ENCODE data around the gene ASAH2.
"Not testable (repeated sequence)": the region's sequence is repeated elsewhere in the genome, so short reads cannot be mapped to it uniquely, and the experiment has no call there.

The ASAH2 gene

DNA sequence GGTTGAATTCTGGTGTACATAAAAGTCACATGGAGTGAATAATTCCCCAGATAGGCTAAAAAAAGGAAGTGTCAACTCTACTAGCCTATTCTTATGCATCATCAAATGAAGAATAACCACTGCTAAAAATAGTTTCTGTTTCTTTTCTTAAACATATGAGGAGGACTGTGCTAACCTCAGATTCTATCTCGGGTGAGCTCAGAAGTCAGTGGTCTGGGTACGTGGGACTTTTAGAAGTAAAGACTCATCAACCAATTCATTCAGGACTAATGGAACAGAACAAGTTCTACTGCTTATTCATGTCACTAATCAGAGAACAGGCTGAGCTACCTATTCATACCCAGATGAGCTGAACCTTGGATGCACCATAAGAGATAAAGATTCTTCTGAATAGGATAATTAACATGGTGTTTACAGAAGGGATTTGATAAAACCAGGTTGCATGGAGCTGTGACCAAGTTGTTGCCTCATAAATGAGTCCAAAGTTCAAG is 9.5 kb upstream of the ASAH2 start:
- no peak overlapping the region for H3K4me3 ChIP-seq (ENCODE audit: low read depth, low read length)

DNA sequence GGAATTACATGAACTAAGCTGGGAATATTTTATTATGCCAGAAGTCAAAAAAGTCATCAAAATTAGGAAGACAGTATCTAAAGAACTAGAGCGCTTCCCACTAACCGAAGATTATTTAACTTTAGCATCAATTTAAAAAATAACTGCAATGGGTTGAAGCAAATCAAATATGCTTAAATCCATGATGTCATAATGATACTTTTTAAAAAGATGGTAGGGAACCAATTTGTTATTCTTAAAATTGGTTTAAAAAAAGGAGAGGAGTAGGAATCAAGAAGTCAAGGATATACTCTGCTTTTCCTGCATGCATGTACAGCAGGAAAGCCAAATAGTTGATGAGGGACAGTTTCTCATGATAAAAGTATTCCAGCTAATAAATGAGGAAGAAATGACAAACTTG is 3.2 kb upstream of the ASAH2 start:
- H3K4me3 ChIP-seq (ENCODE audit: low read depth, low read length), result no peak overlapping the region

DNA sequence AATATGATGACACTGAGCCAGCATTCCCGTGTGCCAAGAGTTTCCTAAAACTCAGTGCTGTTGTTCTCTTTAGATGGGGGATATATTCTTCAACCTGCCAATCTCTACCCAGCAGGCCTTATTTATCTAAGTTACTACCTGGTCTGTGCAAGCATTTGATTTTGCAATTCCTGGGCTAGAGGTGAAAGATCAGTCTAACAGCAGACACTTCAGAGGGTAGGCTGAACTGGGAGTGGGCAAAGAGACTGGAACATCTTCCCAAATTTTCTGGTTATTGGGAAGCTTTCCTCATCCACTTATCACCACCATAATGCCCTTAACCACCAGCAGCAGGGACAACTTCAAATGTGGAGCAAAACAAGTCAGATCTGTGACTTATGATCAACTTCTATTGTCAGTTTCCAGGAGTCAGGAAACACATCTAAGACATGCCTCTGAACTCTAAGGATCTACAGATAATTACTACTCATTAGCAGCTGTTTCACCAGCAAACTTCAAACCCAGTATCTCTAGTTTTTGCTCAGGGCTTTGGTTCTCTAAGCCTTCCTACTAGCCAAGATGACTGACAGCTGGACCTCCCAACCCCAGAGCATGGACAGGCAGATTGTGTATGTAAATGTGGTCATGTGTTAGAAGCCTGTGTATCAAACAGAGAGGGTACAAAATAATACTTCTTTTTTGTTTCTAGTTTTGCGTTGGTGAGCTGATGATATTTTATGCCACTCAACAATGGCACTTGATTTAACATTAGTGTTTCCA is 1.0 kb downstream of the ASAH2 start:
- H3K4me3 ChIP-seq (ENCODE audit: low read depth, low read length), result no peak overlapping the region

DNA sequence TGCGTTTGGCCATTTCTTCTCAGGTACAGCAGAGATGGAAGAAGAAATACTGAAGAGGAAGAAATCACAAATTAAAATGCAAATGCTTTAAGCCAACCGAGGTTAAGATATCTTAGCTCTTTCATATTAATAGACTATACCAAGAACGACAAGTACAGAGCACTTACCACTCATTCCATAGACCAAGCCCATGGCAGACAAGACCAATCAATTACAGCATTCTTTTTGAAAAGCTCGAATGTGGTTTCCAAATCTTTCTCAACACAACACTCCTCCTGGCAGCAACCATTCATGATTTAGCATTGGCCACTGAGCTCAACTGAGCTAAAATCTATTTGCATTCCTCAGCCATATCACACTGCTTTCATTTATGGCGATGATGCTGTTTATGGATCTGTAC is 2.7 kb downstream of the ASAH2 start:
- no peak overlapping the region for H3K4me3 ChIP-seq (ENCODE audit: low read depth, low read length)

DNA sequence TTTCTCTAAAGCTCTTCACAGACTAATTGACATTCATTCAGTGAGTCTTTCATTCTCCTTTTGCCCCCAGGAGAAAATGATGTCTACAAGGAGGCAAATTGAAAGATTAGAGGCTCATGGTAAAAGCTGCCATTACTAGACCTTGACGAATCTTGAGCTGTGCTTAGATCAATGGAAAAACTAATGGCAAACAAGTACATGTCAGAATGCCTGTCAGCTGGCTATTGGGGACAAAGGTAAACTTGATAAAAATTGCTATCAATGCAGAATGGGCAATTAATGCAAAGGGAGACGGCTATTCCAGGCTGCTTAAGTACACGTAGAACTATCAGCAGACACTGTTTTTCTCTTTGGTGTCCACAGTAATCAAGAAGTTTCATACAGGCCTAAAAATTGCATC is 3.3 kb downstream of the ASAH2 start:
- H3K4me3 ChIP-seq (ENCODE audit: low read depth, low read length), result no peak overlapping the region

DNA sequence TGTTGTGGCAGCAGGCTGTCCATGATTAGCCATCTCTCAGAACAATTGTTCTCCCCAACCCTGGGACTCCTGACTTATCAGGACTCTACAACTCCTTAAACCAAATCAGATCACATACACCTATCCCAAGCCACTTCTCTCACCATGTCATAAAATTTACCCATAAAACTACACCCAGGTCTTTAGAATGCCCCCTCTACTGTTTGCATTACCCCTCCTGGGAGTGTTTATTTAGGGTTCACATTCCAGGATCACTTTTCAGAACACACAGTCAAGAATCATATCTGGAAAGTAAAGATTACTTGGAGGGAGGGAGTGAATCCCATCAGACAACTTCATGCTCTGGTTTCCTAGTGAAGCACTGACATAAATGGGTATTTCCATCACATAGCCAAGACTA is 7.1 kb downstream of the ASAH2 start:
- H3K4me3 ChIP-seq (ENCODE audit: low read depth, low read length), result no peak overlapping the region

DNA sequence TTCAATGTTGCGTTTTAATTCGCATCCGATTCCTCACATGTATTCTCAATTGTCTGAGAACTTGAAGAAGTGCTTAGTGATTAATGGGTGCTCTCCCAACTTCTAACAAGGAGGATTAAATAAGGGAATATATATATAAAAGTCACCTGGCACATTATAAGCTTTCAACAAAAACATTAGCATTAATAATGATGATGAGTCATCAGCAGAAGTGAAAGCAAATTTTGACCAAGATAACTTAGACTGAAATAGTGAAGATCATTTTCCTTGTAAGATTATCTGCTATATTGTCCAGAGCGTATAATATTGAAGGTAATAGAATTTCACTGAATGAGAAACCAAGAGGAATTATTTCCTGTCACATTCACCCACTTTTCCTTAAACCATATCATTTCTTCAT is 8.5 kb downstream of the ASAH2 start:
- no peak overlapping the region for H3K4me3 ChIP-seq (ENCODE audit: low read depth, low read length)

DNA sequence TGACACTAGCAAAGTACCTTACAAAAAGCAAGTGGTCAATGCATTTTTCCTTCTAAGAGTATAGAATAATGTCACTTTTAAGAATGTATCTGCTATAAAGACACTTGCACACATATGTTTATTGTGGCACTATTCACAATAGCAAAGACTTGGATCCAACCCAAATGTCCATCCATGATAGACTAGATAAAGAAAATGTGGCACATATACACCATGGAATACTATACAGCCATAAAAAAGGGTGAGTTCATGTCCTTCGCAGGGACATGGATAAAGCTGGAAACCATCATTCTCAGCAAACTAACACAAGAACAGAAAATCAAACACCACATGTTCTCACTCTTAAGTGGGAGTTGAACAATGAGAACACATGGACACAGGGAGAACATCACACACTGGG is 9.8 kb downstream of the ASAH2 start:
- H3K4me3 ChIP-seq (ENCODE audit: low read depth, low read length), result not testable (repeated sequence)

DNA sequence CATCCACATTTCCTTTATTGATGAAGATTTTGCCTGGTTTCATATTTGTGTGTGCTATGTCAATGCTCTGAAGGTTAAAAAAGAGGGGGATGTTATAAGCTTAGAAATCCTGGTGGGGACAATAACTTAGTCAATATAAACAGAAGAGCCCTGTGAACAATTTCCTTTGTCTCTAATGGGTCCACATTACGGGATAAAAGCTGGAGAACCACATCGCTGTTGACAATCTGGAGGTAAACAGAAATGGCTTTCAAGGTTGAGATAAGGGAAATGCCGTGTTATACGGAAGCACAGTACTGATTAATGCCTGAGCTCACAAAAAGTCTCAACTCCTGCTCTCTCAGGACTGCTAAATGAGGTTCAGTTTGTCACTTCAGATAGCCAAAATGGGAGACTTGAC is 16.8 kb downstream of the ASAH2 start:
- H3K4me3 ChIP-seq (ENCODE audit: low read depth, low read length), result no peak overlapping the region

DNA sequence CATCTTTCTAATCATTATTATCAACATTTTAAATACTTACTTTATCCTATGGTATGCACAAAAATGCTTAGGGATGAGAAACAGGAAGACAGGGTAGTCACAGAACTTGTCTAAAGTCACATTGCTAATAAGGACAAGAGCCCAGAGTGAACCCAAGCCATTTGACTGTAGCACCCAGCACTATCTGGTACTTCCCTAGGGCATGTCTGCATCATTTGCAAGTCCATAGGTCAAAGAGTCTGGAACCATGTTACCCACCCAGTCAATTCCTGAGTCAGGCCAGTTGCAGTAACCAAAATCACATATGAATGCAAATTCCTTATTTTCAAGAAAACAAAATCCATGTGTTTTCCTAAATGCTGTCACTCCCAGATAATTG is 19.1 kb downstream of the ASAH2 start:
- no peak overlapping the region for H3K4me3 ChIP-seq (ENCODE audit: low read depth, low read length)

DNA sequence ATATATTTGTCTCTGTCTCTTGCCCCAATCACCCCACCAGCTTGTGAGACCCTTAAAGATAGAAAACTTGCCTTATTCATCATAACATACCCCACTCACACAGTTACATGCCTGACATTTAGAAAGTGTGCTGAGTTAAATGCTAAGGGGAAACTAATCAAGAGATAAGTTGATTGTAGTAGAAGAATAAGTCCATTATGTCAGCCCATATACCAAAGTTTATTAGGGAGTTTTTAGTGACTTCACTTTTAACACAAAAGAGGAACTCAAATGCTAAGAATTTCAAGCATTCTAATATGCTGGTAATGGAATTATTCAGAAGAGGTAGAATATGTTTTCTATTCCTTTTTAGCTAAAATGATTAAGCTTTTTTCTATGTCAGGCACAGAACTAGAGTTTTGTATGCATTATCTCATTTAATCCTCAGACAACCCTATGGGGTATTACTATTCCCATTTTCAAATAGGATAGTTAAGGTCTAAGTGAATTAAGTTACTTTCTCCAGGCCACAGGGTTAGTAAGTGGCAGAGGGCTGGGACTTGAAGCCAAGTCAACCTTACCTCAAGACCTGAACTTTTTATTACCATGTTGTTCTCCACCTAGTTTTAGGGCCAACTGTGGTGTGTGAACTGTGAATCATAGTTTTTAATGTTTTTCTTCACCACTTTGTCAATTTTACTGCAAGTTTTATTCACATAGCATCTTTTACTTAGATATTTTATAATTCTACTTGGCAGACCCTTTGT is 19.6 kb downstream of the ASAH2 start:
- H3K4me3 ChIP-seq (ENCODE audit: low read depth, low read length), result no peak overlapping the region

DNA sequence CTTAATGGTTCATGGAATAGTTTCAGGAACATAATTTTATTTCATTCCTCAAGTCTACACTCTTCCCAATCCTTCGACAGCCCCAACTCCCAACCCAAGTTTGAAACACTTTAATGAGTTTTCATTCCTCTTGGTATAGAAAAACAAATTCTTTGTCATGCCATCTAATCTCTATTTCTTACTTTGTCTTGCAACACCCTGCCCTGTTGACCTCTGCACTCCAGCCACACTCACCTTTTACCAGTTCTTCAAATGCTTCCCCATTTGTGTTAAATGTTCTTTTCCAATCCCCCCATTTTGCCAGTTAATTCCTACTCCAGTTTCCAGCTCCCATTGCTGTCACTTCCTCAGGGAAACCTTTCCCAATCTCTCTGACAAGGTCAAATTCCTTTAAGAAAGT is 21.9 kb downstream of the ASAH2 start:
- H3K4me3 ChIP-seq (ENCODE audit: low read depth, low read length), result no peak overlapping the region

DNA sequence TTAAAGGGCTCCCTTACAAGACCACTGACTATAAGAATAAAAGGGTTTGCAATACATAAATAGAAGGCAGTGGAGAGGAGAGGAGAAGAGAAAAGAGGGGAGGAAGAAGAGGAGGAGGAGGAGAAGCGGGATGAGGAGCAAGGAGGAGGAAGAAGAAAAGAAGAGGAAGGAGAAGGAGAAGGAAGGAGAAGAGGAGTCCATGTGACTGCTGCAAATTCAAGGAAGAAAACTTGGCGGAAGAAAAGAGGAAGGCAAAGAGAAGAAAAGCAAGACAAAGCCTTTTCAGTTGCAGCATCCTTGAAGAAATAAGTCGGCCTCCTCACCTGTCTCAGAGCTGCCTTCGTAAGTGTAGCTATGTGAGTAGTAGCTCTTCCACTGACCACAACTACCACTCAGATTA is 22.6 kb downstream of the ASAH2 start:
- H3K4me3 ChIP-seq (ENCODE audit: low read depth, low read length), result no peak overlapping the region

DNA sequence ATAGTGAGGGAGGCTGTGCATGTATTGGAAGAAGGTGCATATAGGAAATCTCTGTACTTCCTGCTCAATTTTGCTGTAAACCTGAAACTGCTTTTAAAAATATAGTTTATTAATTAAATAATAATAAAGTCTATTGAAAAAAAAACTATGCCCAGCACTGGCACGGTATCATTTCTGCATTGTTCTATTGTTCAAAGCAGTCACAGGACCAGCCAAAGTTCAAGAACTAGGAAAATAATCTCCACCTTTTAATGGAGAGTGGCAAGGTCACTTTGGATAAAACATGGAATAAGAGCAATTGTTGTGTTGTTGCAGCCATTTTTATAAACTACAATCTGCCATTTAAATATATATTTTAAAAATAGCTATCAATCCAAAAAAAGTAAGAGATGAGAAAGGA is 24.7 kb downstream of the ASAH2 start:
- H3K4me3 ChIP-seq (ENCODE audit: low read depth, low read length), result no peak overlapping the region

DNA sequence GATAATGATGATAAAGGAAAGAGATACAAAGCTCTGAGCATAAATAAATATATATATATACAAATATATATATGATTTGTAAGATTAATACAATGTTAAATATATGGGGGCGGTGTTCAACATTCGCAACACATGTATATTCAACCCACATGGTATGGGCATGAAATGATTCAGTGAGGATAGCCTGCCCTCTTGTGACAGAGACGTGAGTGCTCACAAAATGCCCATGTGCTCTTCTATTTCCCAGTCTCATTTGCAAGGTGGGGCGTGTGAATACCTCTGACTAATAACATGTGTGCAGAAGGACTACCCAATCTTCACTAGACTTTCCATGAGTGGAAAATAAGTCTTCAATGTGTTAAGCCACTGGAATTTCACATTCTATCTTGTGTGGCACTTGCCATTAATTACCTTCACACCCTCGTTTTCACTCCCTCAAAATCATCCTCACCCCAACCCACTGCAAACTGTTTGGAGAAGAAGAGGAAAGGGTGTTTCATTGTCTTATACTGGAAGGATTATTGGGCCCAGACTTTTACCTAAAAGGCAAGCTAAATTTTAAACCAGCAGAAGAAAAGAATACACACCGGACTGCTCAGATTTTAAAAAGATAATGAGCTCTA is 26.9 kb downstream of the ASAH2 start:
- no peak overlapping the region for H3K4me3 ChIP-seq (ENCODE audit: low read depth, low read length)

DNA sequence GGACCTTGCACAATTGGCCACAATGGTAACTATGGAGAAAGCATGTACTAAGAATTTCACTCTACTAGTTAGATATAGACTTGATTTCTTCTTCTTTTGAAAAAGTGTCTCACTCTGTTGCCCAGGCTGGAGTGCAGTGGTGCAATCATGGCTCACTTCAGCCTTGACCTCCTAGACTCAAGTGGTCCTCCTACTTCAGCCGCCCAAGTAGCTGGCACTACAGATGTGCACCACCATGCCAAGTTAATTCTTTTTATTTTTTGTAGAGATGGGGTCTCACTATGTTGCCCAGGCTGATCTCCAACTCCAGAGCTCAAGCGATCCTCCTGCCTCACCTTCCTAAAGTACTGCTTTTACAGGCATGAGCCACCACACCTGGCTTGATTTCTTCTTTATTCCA is 29.1 kb downstream of the ASAH2 start:
- no peak overlapping the region for H3K4me3 ChIP-seq (ENCODE audit: low read depth, low read length)

DNA sequence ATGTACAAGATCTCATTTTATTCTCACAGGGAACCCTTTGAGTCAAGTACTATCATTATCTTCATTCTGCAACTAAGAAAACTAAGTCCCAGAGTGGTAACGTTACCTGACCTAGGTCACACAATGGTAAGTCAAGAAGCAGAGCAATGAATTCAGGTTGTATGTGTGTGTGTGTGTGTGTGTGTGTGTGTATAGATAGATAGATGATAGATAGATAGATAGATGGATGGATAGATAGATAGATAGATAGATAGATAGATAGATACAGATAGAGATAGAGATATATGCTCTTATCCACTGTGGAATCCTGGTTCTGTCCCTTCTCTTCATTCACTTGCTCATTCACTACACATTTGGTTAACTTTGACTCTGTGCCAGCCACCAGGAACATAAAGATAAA is 29.8 kb downstream of the ASAH2 start:
- H3K4me3 ChIP-seq (ENCODE audit: low read depth, low read length), result no peak overlapping the region

DNA sequence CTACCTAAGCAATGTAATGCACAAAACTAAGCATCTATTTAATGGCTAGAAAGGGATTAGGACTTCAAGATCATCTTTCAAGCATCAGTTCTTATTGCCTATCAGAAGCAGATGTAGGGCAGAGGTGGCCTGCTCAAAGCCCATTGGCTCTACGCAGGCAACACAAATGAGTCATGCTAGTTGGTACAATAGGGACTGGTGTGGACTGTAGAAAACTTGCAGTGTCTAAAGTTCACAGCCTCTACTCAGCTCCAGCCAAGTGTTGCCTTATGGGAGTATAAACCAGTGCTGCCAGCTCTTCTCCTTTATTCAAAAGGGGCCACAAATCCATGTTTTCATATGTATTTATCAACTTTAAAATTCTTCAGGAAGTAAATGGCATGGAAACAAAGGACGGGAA is 31.7 kb downstream of the ASAH2 start:
- H3K4me3 ChIP-seq (ENCODE audit: low read depth, low read length), result no peak overlapping the region

DNA sequence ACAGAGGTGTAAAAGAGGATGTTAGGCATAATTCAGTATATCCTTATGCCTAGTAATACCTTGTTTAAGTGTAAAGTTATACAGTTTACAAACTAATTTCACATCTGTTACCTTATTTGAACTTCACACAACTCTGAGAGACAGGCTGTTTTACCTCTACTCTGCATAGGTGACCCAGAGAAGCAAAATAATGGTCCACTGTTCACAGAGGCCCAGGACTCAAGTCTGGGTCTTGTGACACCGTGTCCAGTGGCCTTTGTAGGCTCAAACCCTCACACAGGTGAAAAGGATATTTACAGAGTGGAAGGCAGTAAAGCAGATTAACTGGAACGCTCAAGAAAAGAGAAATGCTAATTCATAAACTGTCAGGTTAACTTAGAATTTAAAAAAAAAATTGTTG is 32.1 kb downstream of the ASAH2 start:
- no peak overlapping the region for H3K4me3 ChIP-seq (ENCODE audit: low read depth, low read length)

DNA sequence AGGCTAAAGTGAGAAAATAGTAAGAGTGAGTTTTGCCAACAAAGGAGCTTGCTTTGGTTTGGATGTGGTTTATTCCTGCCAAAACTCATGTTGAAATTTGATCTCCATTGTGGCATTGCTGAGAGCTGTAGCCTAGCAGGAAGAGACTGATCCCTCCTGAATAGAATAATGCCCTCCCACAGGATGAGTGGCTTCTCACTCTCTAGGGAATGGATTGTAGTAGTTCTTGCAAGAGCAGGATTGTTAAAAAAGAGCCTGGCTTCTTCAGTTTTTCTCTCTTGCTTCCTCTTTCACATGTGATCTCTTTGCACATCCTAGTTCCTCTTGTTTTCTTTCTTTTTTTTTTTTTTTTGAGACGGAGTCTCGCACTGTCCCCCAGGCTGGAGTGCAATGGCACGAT is 34.4 kb downstream of the ASAH2 start:
- H3K4me3 ChIP-seq (ENCODE audit: low read depth, low read length), result no peak overlapping the region

DNA sequence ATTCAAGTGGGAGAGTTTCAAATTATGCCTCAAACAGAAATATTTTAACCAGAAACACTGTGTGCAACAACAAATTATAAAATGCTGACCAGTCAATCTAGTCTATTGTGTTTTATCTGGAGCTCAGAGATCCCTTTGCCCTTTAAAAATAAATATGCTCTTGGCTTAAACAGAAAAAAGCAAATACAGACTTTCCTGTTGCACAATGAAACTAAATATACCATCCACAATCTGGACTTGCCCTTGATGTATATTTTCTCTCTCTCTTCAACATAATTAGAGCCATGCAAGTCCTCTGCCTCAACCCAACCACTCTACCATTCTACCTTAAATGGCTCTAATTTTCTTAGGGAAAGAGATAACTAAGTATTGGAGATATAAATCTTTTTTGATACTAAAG is 34.9 kb downstream of the ASAH2 start:
- no peak overlapping the region for H3K4me3 ChIP-seq (ENCODE audit: low read depth, low read length)

DNA sequence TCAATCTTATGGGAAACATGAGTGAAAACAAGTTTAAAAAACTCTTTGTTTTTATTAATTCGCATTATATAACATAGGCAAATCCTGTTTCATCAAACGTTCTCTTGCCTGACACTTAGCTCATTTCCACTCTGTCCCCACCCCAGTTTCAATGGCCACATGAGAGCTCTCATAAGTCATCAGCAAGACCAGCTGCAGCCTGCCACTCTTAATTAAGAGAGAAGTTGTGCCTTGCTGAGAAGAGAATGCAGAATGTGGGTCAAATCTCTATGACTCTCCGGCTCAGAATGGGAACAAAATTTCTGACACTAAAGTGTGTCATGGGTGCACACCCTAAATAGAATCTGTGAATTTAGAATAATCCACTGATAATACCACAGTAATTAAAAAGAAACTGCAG is 39.6 kb downstream of the ASAH2 start:
- no peak overlapping the region for H3K4me3 ChIP-seq (ENCODE audit: low read depth, low read length)

All from iPS-11a (cell line).